Trophoblast cell (in vitro differentiated cells and primary cell): ENCODE measurements around the gene IMPG1.

ENCODE experiments used
- DNase-seq, 2 donors: peaks; one replicate each; pipeline ENCODE4 v3.0.0-alpha.2; 2016
- H2AFZ ChIP-seq: 2 replicates; pipeline ENCODE4 v1.6.1; 2013; ENCODE audit warnings: low read length, moderate library complexity, mild to moderate bottlenecking; ENCODE audit not compliant: insufficient read depth, poor library complexity
- H2AK5ac ChIP-seq: 2 replicates; pipeline ENCODE4 v1.6.1; 2013; ENCODE audit warnings: mild to moderate bottlenecking, low read length
- H2BK120ac ChIP-seq: 2 replicates; pipeline ENCODE4 v1.6.1; 2013; ENCODE audit warnings: low read length, mild to moderate bottlenecking, moderate library complexity; ENCODE audit not compliant: insufficient read depth, poor library complexity
- H2BK12ac ChIP-seq: 2 replicates; pipeline ENCODE4 v1.6.1; 2013; ENCODE audit warnings: mild to moderate bottlenecking, low read length, moderate library complexity
- H2BK5ac ChIP-seq: 2 replicates; pipeline ENCODE4 v1.6.1; 2013; ENCODE audit warnings: low read length, low read depth, moderate library complexity, mild to moderate bottlenecking; ENCODE audit not compliant: poor library complexity
- H3K14ac ChIP-seq: 2 replicates; pipeline ENCODE4 v1.6.1; 2013; ENCODE audit warnings: mild to moderate bottlenecking, low read length
- H3K18ac ChIP-seq: 2 replicates; pipeline ENCODE4 v1.6.1; 2013; ENCODE audit warnings: mild to moderate bottlenecking, low read length
- H3K23ac ChIP-seq: 2 replicates; pipeline ENCODE4 v1.6.1; 2013; ENCODE audit warnings: low read length
- H3K27ac ChIP-seq: 2 replicates; pipeline ENCODE4 v1.5.1; 2013; ENCODE audit warnings: low read depth, mild to moderate bottlenecking, inconsistent platforms, low read length, moderate library complexity
- H3K27me3 ChIP-seq: 2 replicates; pipeline ENCODE4 v1.6.1; 2013; ENCODE audit warnings: inconsistent platforms, mild to moderate bottlenecking, low read length, moderate library complexity; ENCODE audit not compliant: insufficient read depth
- H3K36me3 ChIP-seq, 2 experiments: 1 replicate in 1 of 2; 2 replicates in 1 of 2; pipeline ENCODE4 v1.6.1; 2013; ENCODE audit warnings: low read length in 2 of 2, mild to moderate bottlenecking in 2 of 2, moderate library complexity in 1 of 2; ENCODE audit not compliant: insufficient read depth in 2 of 2, control insufficient read depth in 1 of 2
- H3K4ac ChIP-seq: 2 replicates; pipeline ENCODE4 v1.6.1; 2013; ENCODE audit warnings: low read depth, mild to moderate bottlenecking, low read length, moderate library complexity
- H3K4me1 ChIP-seq, 2 experiments: 1 replicate in 1 of 2; 2 replicates in 1 of 2; pipeline ENCODE4 v1.6.1; 2013; ENCODE audit warnings: low read length in 2 of 2, mild to moderate bottlenecking in 2 of 2, moderate library complexity in 1 of 2; ENCODE audit not compliant: insufficient read depth in 2 of 2, control insufficient read depth in 1 of 2
- H3K4me2 ChIP-seq: 2 replicates; pipeline ENCODE4 v1.6.1; 2013; ENCODE audit warnings: inconsistent platforms, mild to moderate bottlenecking, low read length, moderate library complexity
- H3K4me3 ChIP-seq: 2 replicates; pipeline ENCODE4 v1.5.1; 2013; ENCODE audit warnings: mild to moderate bottlenecking, low read depth, low read length, inconsistent platforms
- H3K79me1 ChIP-seq: one replicate; pipeline ENCODE4 v1.6.1; 2013; ENCODE audit warnings: low read length
- H3K79me2 ChIP-seq: 2 replicates; pipeline ENCODE4 v1.6.1; 2013; ENCODE audit warnings: low read length, mild to moderate bottlenecking; ENCODE audit not compliant: control insufficient read depth, insufficient read depth, poor library complexity
- H3K9ac ChIP-seq: 2 replicates; pipeline ENCODE4 v1.6.1; 2013; ENCODE audit warnings: mild to moderate bottlenecking, low read length
- H3K9me3 ChIP-seq: 2 replicates; pipeline ENCODE4 v1.6.1; 2013; ENCODE audit warnings: low read depth, mild to moderate bottlenecking, control low read depth, inconsistent platforms, low read length; ENCODE audit not compliant: insufficient read depth
- H4K12ac ChIP-seq: 2 replicates; pipeline ENCODE4 v1.6.1; 2013; ENCODE audit warnings: low read depth, mild to moderate bottlenecking, low read length, moderate library complexity
- H4K8ac ChIP-seq: 2 replicates; pipeline ENCODE4 v1.6.1; 2013; ENCODE audit warnings: low read depth, mild to moderate bottlenecking, low read length, moderate library complexity
- H4K91ac ChIP-seq: one replicate; pipeline ENCODE4 v1.6.1; 2013; ENCODE audit warnings: low read depth, mild to moderate bottlenecking, low read length, moderate library complexity
- WGBS: extraction: QIAGEN DNeasy Blood & Tissue Kit; methylation state at CpG from one replicate; pipeline ENCODE4 v1.1.7; 2013; ENCODE audit warnings: missing lambda C conversion rate; ENCODE audit not compliant: insufficient read length, insufficient coverage; ENCODE audit errors: extremely low coverage; 5-methylcytosine and 5-hydroxymethylcytosine counted together

Gene IMPG1

DNA sequence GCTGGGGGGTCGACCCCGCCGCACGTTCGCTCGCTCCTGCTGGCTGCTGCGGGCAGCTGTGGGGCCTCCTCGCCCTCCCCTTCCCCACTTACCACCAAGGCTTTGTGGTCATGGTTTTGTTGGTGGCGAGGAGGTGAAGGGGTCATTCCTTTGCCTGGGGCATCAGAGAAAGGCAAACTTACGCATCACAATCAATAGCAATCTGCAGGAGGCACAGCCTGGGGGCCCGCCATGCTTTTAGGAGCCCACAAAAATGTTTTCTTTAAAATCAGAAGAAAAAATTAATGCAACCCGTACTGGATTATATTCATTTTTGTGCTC lies 137.0 kb downstream of the IMPG1 start:
- DNase-seq = peak; percentile 37 to 46
- H2BK120ac ChIP-seq = peak overlapping the region; percentile 41
- H3K27ac ChIP-seq = no peak overlapping the region
- H3K36me3 ChIP-seq = no peaks in the 10 kb centered on the region
- H3K79me1 ChIP-seq = peaks cover 4% of the 10 kb centered on the region
- H3K4me3 ChIP-seq = peak overlapping the region; percentile 62
- H4K91ac ChIP-seq = peak overlapping the region; percentile 42
- H3K4me2 ChIP-seq = peak overlapping the region; percentile 86
- H3K9ac ChIP-seq = peak overlapping the region; percentile 12
- H3K9me3 ChIP-seq = no peaks in the 10 kb centered on the region
- H2AK5ac ChIP-seq = no peak overlapping the region
- H4K8ac ChIP-seq = peak overlapping the region; percentile 36
- H3K14ac ChIP-seq = no peak overlapping the region
- H3K4me1 ChIP-seq = peaks cover 2% of the 10 kb centered on the region in 2 experiments
- peak overlapping the region; percentile 19 for H3K18ac ChIP-seq
- H3K23ac ChIP-seq = no peak overlapping the region
- H4K12ac ChIP-seq = no peak overlapping the region
- H3K79me2 ChIP-seq = no peaks in the 10 kb centered on the region
- no peak overlapping the region for H2BK5ac ChIP-seq
- peak overlapping the region; percentile 20 for H2BK12ac ChIP-seq
- peak overlapping the region; percentile 66 for H2AFZ ChIP-seq
- no CpG with 5 or more reads among the region's 12 CpGs for WGBS
- H3K4ac ChIP-seq = no peak overlapping the region
- H3K27me3 ChIP-seq = no peaks in the 10 kb centered on the region

DNA sequence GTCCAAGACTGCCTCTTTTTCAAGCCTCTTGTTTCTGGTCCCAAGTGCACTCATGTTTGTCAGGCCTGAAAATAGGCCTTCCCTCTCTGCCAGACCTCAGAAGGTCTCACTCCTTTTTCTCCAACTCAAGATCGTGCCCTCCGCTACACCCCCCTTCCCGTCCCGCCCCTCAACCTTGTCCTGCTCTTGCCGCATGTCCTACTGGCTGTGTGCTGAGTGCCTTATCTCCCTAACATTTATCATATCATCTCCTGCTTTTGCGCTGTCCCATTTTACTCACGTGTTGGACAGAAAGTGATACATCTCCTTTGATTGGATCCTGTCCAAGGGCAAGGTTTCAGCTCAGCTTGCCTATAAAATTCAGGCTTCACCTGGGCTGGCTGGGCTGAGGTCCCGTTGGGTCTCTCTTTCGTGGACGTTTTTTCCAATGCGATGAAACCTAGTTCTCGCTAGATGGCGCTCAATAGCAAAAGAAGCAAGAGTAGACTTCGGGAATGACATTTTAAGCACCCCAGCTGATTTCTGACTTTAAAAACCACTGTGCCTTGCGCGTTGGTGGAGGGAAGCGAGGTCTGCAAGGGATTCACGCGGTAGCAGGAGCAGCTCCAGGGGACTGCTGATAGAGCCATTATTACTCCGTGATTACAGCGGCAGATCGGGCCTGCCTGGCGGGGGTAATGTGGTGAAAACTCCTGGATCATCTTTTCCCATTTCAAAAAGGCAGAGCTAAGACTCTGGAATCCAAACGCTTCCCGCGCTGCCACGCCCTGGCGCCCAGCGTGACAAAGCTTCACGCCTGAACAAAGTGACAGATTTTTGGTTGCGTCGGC lies 137.6 kb downstream of the IMPG1 start:
- peak overlapping the region; percentile 42 for H4K91ac ChIP-seq
- H2BK120ac ChIP-seq = peak overlapping the region; percentile 41
- H3K9ac ChIP-seq = peak overlapping the region; percentile 12
- H3K23ac ChIP-seq = no peak overlapping the region
- no CpG with 5 or more reads among the region's 32 CpGs for WGBS
- H3K4ac ChIP-seq = no peak overlapping the region
- no peaks in the 10 kb centered on the region for H3K27me3 ChIP-seq
- H2AFZ ChIP-seq = peak overlapping the region; percentile 66
- H2AK5ac ChIP-seq = no peak overlapping the region
- H3K79me1 ChIP-seq = peaks cover 4% of the 10 kb centered on the region
- no peaks in the 10 kb centered on the region for H3K9me3 ChIP-seq
- H3K4me3 ChIP-seq = peak overlapping the region; percentile 62
- H4K8ac ChIP-seq = peak overlapping the region; percentile 36
- peak overlapping the region; percentile 20 for H2BK12ac ChIP-seq
- H3K4me1 ChIP-seq = peaks cover 2% of the 10 kb centered on the region in 2 experiments
- peak overlapping the region; percentile 86 for H3K4me2 ChIP-seq
- no peaks in the 10 kb centered on the region for H3K36me3 ChIP-seq
- no peaks in the 10 kb centered on the region for H3K79me2 ChIP-seq
- H2BK5ac ChIP-seq = no peak overlapping the region
- DNase-seq = peak; percentile 61 to 92
- H3K27ac ChIP-seq = no peak overlapping the region
- H3K18ac ChIP-seq = peak overlapping the region; percentile 19
- no peak overlapping the region for H3K14ac ChIP-seq
- H4K12ac ChIP-seq = no peak overlapping the region

GRCh38 chr6:75933387-75933975 lies 139.0 kb downstream of the IMPG1 start:
- no CpG with 5 or more reads among the region's 7 CpGs for WGBS
- H2BK5ac ChIP-seq = no peak overlapping the region

DNA sequence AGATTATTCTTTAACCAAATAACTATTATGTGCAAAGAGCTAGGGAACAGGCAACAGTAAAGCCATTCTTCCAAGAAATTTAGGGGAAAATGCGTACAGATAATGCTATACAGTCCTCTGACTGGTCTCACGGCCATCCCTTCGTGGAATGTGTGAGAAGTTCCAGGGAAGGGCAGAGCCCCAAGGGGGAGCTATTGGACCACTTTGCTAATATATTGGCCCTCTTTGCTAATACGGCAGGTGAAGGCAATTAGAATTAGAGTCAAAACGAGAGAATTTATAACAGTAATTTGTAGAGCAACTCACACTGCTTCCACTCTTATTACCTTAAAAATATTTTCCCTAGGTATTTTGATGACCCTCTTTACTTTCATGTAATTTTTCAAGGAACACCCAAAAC lies 140.4 kb downstream of the IMPG1 start:
- H3K27me3 ChIP-seq = no peaks in the 10 kb centered on the region
- H2BK12ac ChIP-seq = no peak overlapping the region
- H3K79me2 ChIP-seq = no peaks in the 10 kb centered on the region
- no peak overlapping the region for H3K4me3 ChIP-seq
- H2BK120ac ChIP-seq = no peak overlapping the region
- H3K9me3 ChIP-seq = no peaks in the 10 kb centered on the region
- no peak overlapping the region for H4K8ac ChIP-seq
- H3K27ac ChIP-seq = no peak overlapping the region
- DNase-seq = peak; percentile 27 to 71
- H3K79me1 ChIP-seq = peaks cover 4% of the 10 kb centered on the region
- H3K4ac ChIP-seq = no peak overlapping the region
- no peak overlapping the region for H3K18ac ChIP-seq
- no CpG with 5 or more reads among the region's 5 CpGs for WGBS
- no peak overlapping the region for H3K9ac ChIP-seq
- H3K4me1 ChIP-seq = peaks cover 2% of the 10 kb centered on the region in 2 experiments
- H3K23ac ChIP-seq = no peak overlapping the region
- no peak overlapping the region for H4K12ac ChIP-seq
- no peak overlapping the region for H2BK5ac ChIP-seq
- no peak overlapping the region for H4K91ac ChIP-seq
- H2AK5ac ChIP-seq = no peak overlapping the region
- H2AFZ ChIP-seq = no peak overlapping the region
- no peak overlapping the region for H3K14ac ChIP-seq
- no peaks in the 10 kb centered on the region for H3K36me3 ChIP-seq
- H3K4me2 ChIP-seq = no peak overlapping the region

More at GRCh38 chr6:75933387-75933975, 139.0 kb downstream of the IMPG1 start:
- H3K9me3 ChIP-seq = no peaks in the 10 kb centered on the region
- H3K4me2 ChIP-seq = no peak overlapping the region
- H2BK120ac ChIP-seq = no peak overlapping the region
- H3K18ac ChIP-seq = no peak overlapping the region
- no peak overlapping the region for H4K8ac ChIP-seq
- peaks cover 2% of the 10 kb centered on the region in 2 experiments for H3K4me1 ChIP-seq
- DNase-seq = no peak
- no peak overlapping the region for H3K4ac ChIP-seq
- no peak overlapping the region for H4K91ac ChIP-seq
- no peak overlapping the region for H3K4me3 ChIP-seq
- H2AK5ac ChIP-seq = no peak overlapping the region
- H3K27ac ChIP-seq = no peak overlapping the region
- no peak overlapping the region for H2AFZ ChIP-seq
- H2BK12ac ChIP-seq = no peak overlapping the region
- H3K79me2 ChIP-seq = no peaks in the 10 kb centered on the region
- no peak overlapping the region for H3K9ac ChIP-seq
- no peaks in the 10 kb centered on the region for H3K36me3 ChIP-seq
- no peaks in the 10 kb centered on the region for H3K27me3 ChIP-seq
- H3K79me1 ChIP-seq = peaks cover 4% of the 10 kb centered on the region
- H4K12ac ChIP-seq = no peak overlapping the region
- no peak overlapping the region for H3K14ac ChIP-seq
- no peak overlapping the region for H3K23ac ChIP-seq
